ENCODE data around the gene RELN.
"Not testable (repeated sequence)": the region's sequence is repeated elsewhere in the genome, so short reads cannot be mapped to it uniquely, and the experiment has no call there.

The RELN gene

DNA sequence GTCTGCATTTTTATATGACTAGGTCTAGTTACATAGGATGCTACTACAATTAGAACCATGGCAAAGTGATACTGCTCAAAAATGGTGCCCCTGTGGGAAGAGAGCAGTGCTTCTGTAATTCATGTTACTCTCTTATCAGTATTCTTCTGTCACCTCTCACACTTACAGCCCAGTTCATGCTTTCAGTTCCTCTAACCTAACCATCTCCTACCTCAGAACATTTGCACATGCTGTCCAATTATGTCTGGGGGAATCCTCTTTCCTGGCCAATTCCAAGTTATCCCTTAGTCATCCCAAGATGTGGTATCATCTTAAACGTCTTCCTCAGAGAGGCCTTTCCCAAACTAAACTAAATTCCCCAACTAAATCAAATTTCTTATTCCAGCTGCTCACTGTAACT is 190.2 kb downstream of the RELN start:
- no peaks in the 10 kb centered on the region for H3K9me3 ChIP-seq (ENCODE audit: control insufficient read depth, insufficient read depth, low read length)
- no peaks in the 10 kb centered on the region for H3K4me1 ChIP-seq (ENCODE audit: insufficient read depth, low read length)
- no peaks in the 10 kb centered on the region for H3K36me3 ChIP-seq (ENCODE audit: insufficient read depth, low read length)
- no peak overlapping the region for H3K9ac ChIP-seq (ENCODE audit: low read depth, low read length)

DNA sequence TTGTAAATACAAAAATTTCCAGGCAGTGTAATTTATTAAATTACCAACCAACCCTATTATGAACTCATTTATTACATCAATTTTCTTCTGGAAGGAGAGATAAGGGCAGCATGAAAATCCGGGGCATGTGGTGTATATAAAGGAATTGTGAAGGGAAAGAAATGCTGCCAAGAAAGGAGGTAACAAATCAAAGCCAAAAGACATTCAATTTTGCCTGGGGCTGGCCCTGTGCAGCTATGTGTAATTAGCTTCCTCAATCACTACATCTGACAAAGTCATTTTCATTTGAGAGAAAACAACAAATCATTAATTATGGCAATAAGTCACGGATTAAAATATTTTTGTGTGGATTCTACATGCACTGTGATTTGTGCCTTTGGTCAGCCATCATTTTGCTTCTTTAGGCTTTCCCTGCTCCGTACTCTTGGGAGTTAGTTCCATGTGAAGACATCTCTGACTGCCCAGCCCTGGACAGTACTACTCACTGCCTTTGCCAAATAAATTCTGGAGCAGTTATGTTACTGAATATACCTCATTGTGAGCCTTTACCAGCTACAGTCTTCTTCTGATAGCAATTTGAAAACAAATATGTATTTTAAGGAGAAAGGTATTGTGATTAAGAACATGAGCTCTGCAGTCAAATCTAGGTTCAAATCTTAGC is 191.7 kb downstream of the RELN start:
- no peaks in the 10 kb centered on the region for H3K36me3 ChIP-seq (ENCODE audit: insufficient read depth, low read length)

DNA sequence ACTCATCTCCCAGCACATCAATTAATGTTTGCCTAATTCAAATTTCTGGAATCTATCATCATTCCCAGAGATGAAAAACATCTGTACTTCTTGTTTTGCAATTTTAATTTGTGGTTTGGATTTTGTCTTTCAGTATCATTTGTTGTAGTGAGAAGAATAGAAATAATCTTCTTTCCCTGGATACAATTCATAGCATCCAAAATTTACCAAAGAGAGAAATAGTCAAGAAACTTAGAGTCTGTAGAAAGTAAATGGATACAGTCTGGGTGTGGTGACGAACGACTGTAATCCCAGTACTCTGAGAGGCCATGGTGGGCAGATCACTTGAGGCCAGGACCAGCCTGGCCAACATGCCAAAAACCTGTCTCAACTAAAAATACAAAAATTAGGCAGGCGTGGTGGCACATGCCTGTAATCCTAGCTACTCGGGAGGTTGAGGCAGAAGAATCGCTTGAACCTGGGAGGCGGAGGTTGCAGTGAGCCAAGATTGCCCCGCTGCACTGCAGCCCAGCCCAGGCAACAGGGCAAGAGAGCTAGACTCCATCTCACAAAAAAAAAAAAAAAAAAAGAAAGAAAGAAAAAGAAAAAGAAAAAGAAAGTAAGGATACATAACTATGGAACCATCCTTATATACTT is 193.0 kb downstream of the RELN start:
- no peaks in the 10 kb centered on the region for H3K9me3 ChIP-seq (ENCODE audit: control insufficient read depth, insufficient read depth, low read length)
- H3K4me1 ChIP-seq (ENCODE audit: insufficient read depth, low read length): no peaks in the 10 kb centered on the region
- H3K36me3 ChIP-seq (ENCODE audit: insufficient read depth, low read length): no peaks in the 10 kb centered on the region
- H3K9ac ChIP-seq (ENCODE audit: low read depth, low read length): no peak overlapping the region

More for the DNA sequence above, 191.7 kb downstream of the RELN start:
- H3K9me3 ChIP-seq (ENCODE audit: control insufficient read depth, insufficient read depth, low read length): no peaks in the 10 kb centered on the region
- no peaks in the 10 kb centered on the region for H3K4me1 ChIP-seq (ENCODE audit: insufficient read depth, low read length)
- no peak overlapping the region for H3K9ac ChIP-seq (ENCODE audit: low read depth, low read length)

DNA sequence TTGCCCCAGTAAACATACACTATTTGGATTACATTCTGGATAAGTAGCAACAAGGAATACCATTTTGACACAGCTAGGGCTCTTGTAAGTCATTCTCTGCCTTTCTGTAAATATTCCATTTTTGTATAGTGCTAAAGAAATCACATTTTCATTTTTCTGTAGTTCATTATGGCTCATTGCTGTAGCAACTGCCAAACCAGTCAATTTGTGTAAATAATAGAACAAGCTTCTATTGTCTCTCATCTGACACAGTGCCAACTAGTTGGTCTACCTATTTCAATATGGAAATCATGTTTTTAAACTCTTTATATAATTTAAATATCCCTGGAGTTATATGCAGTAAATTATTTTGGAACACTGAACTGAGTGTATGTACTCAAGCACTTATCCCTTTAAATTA is 193.7 kb downstream of the RELN start:
- H3K9ac ChIP-seq (ENCODE audit: low read depth, low read length): no peak overlapping the region
- H3K9me3 ChIP-seq (ENCODE audit: control insufficient read depth, insufficient read depth, low read length): no peaks in the 10 kb centered on the region
- H3K36me3 ChIP-seq (ENCODE audit: insufficient read depth, low read length): no peaks in the 10 kb centered on the region
- H3K4me1 ChIP-seq (ENCODE audit: insufficient read depth, low read length): no peaks in the 10 kb centered on the region

DNA sequence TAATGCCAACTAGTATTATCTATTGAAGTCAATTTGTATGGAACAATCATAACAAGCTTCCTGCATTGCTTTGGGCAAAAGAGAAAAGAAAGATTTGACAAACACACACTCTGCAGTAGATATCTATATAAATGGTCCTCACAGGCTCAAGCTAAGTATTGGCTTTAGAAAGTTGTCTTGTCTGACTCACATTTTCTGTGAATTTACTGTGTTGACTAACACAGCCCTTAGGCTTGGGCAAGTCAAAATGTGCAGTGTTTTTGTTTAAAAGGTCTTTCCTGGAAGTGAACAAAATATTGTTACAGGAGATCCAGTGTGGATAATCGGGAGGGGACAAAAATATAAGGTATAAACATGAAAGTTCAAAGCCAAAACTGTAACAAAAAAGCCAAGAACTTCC is 194.4 kb downstream of the RELN start:
- Histone ChIP-seq H3K9me3 (ENCODE audit: control insufficient read depth, insufficient read depth, low read length) (no peaks in the 10 kb centered on the region), H3K36me3 (ENCODE audit: insufficient read depth, low read length) (no peaks in the 10 kb centered on the region), H3K4me1 (ENCODE audit: insufficient read depth, low read length) (no peaks in the 10 kb centered on the region), H3K9ac (ENCODE audit: low read depth, low read length) (no peak overlapping the region)

DNA sequence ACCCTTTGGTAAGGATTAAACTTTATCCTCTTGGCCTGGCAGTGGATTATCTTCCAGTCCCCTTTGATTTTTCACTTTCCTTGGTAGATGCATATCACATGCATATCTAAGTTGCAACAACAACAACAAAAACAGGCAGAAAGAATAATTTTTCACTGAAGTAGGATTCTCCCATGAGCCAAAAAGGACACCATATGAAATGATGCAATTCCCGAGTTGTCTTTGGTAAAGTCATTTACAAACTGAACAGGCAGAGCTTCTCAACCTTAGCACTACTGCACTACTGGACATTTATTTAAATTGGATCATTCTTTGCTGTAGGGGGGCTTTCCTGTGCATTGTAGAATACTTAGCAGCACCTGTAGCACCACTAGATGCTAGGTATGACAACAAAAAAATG is 195.0 kb downstream of the RELN start:
- Histone ChIP-seq H3K4me1 (ENCODE audit: insufficient read depth, low read length) (no peaks in the 10 kb centered on the region), H3K9me3 (ENCODE audit: control insufficient read depth, insufficient read depth, low read length) (no peaks in the 10 kb centered on the region), H3K9ac (ENCODE audit: low read depth, low read length) (no peak overlapping the region), H3K36me3 (ENCODE audit: insufficient read depth, low read length) (no peaks in the 10 kb centered on the region)

DNA sequence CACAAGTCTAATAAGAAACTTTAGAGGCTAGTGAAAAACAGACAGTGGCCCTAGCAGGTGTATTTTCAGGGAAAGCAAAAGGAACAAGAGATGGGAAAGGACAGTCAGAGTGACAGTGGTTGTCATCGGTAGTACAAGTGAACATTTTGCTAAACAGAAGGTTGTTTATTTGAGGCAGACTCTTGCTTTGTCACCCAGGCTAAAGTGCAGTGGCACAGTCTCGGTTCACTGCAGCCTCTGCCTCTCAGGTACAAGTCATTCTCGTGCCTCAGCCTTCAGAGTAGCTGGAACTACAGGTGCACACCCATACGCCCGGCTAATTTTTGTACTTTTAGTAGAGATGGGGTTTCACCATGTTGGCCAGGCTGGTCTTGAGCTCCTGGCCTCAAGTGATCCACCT is 195.8 kb downstream of the RELN start:
- H3K9me3 ChIP-seq (ENCODE audit: control insufficient read depth, insufficient read depth, low read length): no peaks in the 10 kb centered on the region
- H3K4me1 ChIP-seq (ENCODE audit: insufficient read depth, low read length): no peaks in the 10 kb centered on the region
- no peak overlapping the region for H3K9ac ChIP-seq (ENCODE audit: low read depth, low read length)
- no peaks in the 10 kb centered on the region for H3K36me3 ChIP-seq (ENCODE audit: insufficient read depth, low read length)

DNA sequence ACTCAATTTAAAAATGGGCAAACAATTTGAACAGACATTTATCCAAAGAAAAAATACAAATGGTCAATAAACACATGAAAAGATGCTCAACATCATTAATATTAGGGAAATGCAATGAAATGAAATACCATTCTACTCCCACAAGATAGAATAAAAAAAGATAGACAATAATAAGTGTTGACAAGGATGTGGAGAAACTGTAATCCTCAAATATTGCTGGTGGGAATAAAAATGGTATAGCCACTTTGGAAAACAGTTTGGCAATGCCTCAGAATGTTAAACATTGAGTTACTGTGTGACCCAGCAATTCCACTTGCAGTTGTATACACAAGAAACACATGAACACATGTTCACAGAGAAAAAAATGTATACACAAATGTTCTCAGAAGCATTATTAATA is 197.6 kb downstream of the RELN start:
- H3K4me1 ChIP-seq (ENCODE audit: insufficient read depth, low read length): no peaks in the 10 kb centered on the region
- H3K36me3 ChIP-seq (ENCODE audit: insufficient read depth, low read length): no peaks in the 10 kb centered on the region
- H3K9me3 ChIP-seq (ENCODE audit: control insufficient read depth, insufficient read depth, low read length): no peaks in the 10 kb centered on the region
- no peak overlapping the region for H3K9ac ChIP-seq (ENCODE audit: low read depth, low read length)

DNA sequence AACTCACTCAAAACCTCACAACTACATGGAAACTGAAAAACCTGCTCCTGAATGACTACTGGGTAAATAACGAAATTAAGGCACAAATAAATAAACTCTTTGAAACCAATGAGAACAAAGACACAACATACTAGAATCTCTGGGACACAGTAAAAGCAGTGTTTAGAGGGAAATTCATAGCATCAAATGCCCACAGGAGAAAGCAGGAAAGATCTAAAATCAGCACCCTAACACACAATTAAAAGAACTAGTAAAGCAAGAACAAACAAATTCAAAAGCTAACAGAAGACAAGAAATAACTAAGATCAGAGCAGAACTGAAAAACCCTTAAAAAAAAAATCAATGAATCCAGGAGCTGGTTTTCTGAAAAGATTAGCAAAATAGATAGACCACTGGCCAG is 202.4 kb downstream of the RELN start:
- H3K9me3 ChIP-seq (ENCODE audit: control insufficient read depth, insufficient read depth, low read length); H3K9ac ChIP-seq (ENCODE audit: low read depth, low read length); H3K4me1 ChIP-seq (ENCODE audit: insufficient read depth, low read length); H3K36me3 ChIP-seq (ENCODE audit: insufficient read depth, low read length): not testable (repeated sequence)

DNA sequence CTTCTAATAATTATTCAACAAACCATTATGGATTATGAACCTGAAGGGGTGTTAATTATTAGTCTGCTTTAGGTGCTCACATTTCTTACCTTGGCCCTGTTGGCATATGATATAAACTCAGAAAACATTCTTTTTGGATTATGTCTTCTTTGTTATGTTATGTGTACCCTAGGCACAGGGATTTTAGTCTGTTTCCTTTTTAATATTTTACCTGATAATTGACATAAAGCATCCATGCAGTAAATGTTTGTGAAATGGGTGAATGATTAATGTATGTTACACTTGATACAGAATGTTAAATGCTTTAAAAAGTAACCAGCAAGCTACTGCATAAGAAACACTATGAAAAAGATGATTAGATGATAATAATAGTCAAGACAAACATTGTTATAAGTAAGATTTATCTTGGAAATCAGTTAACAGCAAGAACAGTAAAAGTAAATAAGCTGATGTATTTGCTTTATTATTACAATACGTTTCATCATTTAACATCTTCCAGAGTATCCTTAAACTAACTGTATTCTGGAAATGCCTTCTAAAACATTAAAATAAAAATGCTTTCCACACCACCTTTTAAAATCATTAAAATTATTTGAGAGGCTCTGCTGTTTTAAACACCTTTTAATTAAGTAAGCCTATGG is 204.7 kb downstream of the RELN start:
- Histone ChIP-seq H3K36me3 (ENCODE audit: insufficient read depth, low read length) (no peaks in the 10 kb centered on the region), H3K4me1 (ENCODE audit: insufficient read depth, low read length) (no peaks in the 10 kb centered on the region), H3K9ac (ENCODE audit: low read depth, low read length) (no peak overlapping the region), H3K9me3 (ENCODE audit: control insufficient read depth, insufficient read depth, low read length) (no peaks in the 10 kb centered on the region)

DNA sequence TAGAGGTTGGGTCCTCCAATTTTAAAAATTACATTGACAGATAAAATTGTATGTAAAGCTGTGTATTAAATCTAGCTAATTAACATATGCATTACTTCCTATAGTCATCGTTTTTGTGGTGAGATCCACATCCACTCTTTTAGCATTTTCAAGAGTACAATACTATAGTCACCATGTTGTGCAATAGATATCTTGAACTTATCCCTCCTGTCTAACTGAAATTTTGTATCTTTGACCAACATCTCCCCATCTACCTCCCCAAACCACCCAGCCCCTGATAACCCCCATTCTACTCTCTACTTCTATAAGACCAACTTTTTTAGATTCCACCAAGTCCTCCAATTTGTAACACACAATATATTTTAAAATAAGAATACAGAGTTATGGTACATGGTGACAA is 208.0 kb downstream of the RELN start:
- Histone ChIP-seq H3K4me1 (ENCODE audit: insufficient read depth, low read length) (no peaks in the 10 kb centered on the region), H3K9ac (ENCODE audit: low read depth, low read length) (no peak overlapping the region), H3K9me3 (ENCODE audit: control insufficient read depth, insufficient read depth, low read length) (no peaks in the 10 kb centered on the region), H3K36me3 (ENCODE audit: insufficient read depth, low read length) (no peaks in the 10 kb centered on the region)

DNA sequence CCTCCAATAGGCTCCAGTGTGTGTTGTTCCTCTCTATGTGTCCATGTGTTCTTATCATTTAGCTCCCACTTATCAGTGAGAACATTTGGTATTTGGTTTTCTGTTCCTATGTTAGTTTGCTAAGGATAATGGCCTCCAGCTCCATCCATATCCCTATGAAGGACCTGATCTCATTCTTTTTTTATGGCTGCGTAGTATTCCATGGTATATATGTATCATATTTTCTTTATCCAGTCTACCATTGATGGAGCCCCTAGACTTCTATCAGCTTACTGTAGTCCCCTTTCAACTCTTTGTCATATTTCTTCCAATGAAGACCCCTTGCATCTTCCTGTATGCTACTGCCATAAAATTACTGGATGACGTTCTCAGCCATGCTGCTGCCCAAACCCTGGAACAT is 208.9 kb downstream of the RELN start:
- not testable (repeated sequence) for H3K9me3 ChIP-seq (ENCODE audit: control insufficient read depth, insufficient read depth, low read length); H3K9ac ChIP-seq (ENCODE audit: low read depth, low read length); H3K36me3 ChIP-seq (ENCODE audit: insufficient read depth, low read length); H3K4me1 ChIP-seq (ENCODE audit: insufficient read depth, low read length)

DNA sequence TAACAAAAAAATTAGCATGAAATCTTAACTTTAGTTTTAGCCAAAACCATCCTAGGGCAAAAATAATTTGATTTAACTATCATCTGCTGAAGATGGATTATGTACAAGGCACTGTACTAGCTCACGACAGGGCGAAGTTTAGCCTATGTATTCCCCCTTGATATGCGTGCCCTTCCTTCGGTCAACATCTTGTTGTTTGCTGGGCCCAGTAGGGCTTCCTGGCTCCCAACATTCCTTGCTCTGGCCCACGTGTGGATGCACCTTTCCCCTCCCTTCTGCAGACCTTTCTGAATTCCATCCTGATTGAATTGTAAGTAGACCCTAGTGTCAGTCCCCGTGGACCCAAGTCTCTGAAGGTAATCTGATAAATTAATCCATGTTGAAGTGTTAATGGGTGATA is 212.0 kb downstream of the RELN start:
- no peaks in the 10 kb centered on the region for H3K9me3 ChIP-seq (ENCODE audit: control insufficient read depth, insufficient read depth, low read length)
- H3K9ac ChIP-seq (ENCODE audit: low read depth, low read length): no peak overlapping the region
- H3K4me1 ChIP-seq (ENCODE audit: insufficient read depth, low read length): no peaks in the 10 kb centered on the region
- no peaks in the 10 kb centered on the region for H3K36me3 ChIP-seq (ENCODE audit: insufficient read depth, low read length)

DNA sequence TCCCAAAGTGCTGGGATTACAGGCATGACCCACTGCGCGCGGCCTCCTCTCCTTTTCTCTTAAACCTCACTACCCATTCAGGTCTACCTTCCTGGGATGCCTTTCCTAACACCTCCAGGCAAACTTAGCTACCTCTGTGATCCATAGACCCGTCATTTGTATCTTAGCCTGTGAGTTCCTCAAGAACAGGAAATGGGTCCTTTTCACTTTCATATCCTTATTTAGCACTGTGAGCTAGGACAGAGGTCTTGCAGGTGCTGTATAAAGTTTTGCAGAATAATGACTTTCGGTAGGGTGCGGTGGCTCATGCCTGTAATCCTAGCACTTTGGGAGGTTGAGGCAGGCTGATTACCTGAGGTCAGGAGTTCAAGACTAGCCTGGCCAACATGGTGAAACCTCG is 215.7 kb downstream of the RELN start:
- no peaks in the 10 kb centered on the region for H3K4me1 ChIP-seq (ENCODE audit: insufficient read depth, low read length)
- H3K36me3 ChIP-seq (ENCODE audit: insufficient read depth, low read length): no peaks in the 10 kb centered on the region
- H3K9me3 ChIP-seq (ENCODE audit: control insufficient read depth, insufficient read depth, low read length): no peaks in the 10 kb centered on the region
- H3K9ac ChIP-seq (ENCODE audit: low read depth, low read length): no peak overlapping the region

DNA sequence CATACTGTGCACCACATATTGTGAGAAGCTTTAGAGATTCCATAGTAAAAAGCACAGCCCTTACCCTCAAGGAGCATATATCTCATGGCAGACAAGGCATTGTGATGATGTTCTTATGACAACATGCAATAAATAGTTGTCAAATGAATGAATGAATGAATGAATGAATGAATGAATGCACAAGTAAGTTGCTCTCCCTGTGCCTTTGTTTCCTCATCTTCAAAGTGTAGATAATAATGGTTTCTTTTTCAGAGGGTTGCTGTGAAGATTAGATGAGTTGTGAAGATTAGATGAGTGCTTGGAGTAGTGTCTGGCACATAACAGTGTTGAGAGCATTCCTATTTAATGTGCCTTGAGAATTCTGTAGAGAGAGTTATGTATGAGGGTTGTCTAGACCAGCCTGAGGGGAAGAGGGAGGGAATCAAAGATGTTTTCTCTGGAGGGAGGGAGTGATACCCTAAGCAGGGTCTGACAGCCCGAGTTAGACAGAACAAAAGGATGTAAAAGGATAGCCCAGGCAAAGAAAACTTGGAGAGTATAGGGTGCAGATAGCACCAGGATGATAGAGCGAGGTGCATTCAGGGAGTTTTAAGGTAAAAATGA is 217.2 kb downstream of the RELN start:
- Histone ChIP-seq H3K4me1 (ENCODE audit: insufficient read depth, low read length) (no peaks in the 10 kb centered on the region), H3K36me3 (ENCODE audit: insufficient read depth, low read length) (no peaks in the 10 kb centered on the region), H3K9ac (ENCODE audit: low read depth, low read length) (no peak overlapping the region), H3K9me3 (ENCODE audit: control insufficient read depth, insufficient read depth, low read length) (no peaks in the 10 kb centered on the region)

All from ES-I3 (cell line).